Lower leg skin (tissue), 4 donors: ENCODE data around the gene WNK4. TPM values are rescaled to one million over a fixed set of nuclear protein-coding genes. Genes with fewer than 3 reads are reported as not detected.

Source experiments
- DNase-seq, 2 donors: peaks; one replicate each; pipeline ENCODE4 v3.0.0-alpha.2; 2019; ENCODE audit warnings: low spot score in 2 of 2
- H3K4me3 ChIP-seq: fragments of 200-600 bp; sonication (generic); 2 replicates; pipeline ENCODE4 v1.5.1; 2017; ENCODE audit warnings: mild to moderate bottlenecking, low read depth; ENCODE audit not compliant: poor library complexity, severe bottlenecking
- POLR2A ChIP-seq, 2 donors: fragments of 450-650 bp; IDR thresholded peaks; one replicate each; pipeline ENCODE4 v1.6.1; 2016 to 2017; ENCODE audit warnings: antibody characterized with exemption in 2 of 2, mild to moderate bottlenecking in 1 of 2, moderate library complexity in 1 of 2
- WGBS, 2 donors: methylation state at CpG; one replicate each; pipeline ENCODE4 v1.1.5; 2018; 5-methylcytosine and 5-hydroxymethylcytosine counted together
- intact Hi-C: fragments of 100-400 bp; cut with DNase I; formaldehyde crosslinking; loops from one replicate; pipeline ENCODE4 v1.15.0; 2023; ENCODE audit warnings: low total_unique reads
- total RNA-seq, 4 donors: library from RNA; depleted of rRNA; stranded (reverse); fragments of >200 nt; gene quantifications; one replicate each; pipeline ENCODE4 v1.1.0, GENCODE V29; 2016
- TF ChIP-seq, protein P1 (sequence below), 3 donors: fragments of 450-650 bp; IDR thresholded peaks; one replicate each; pipeline ENCODE4 v1.5.1; 2016; ENCODE audit warnings: antibody characterized with exemption in 3 of 3, mild to moderate bottlenecking in 3 of 3, moderate library complexity in 2 of 3

WNK4 gene
- total RNA-seq, 4 donors from 2014 or later: 0.62 to 1.0 TPM; not detected in 2

DNA sequence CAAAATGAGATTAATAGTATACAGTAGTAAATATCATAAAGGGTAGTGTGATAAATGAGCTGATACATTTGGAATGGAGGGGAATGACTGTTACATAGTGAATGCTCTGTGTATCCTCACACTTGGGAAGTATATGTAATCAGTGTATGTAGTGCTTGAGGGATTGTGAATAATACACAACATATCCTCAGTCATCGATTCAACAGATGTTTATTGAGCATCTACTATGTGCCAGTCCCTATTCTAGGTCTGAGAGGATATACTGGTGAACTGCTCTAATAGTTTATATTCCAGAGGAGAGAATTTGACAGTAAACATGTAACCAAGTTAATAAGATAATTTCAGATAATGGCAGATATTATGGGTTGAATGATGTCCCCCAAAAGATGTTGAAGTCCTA lies 47.1 kb downstream of the WNK4 start:
- intact Hi-C loops: loop anchor here (10.0 kb wide), 1 partner anchor 103 kb away; no protein-coding TSS in a partner anchor
- H3K4me3 ChIP-seq: no peak overlapping the region
- WGBS, 2 donors: 88 to 90% methylated on average over 1 of the region's 1 CpG
- DNase-seq: no peak
- TF ChIP-seq POLR2A (IDR thresholded peaks at IDR 0.05): no peak
- TF ChIP-seq, protein P1, sequence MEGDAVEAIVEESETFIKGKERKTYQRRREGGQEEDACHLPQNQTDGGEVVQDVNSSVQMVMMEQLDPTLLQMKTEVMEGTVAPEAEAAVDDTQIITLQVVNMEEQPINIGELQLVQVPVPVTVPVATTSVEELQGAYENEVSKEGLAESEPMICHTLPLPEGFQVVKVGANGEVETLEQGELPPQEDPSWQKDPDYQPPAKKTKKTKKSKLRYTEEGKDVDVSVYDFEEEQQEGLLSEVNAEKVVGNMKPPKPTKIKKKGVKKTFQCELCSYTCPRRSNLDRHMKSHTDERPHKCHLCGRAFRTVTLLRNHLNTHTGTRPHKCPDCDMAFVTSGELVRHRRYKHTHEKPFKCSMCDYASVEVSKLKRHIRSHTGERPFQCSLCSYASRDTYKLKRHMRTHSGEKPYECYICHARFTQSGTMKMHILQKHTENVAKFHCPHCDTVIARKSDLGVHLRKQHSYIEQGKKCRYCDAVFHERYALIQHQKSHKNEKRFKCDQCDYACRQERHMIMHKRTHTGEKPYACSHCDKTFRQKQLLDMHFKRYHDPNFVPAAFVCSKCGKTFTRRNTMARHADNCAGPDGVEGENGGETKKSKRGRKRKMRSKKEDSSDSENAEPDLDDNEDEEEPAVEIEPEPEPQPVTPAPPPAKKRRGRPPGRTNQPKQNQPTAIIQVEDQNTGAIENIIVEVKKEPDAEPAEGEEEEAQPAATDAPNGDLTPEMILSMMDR (IDR thresholded peaks at IDR 0.05): no peak

DNA sequence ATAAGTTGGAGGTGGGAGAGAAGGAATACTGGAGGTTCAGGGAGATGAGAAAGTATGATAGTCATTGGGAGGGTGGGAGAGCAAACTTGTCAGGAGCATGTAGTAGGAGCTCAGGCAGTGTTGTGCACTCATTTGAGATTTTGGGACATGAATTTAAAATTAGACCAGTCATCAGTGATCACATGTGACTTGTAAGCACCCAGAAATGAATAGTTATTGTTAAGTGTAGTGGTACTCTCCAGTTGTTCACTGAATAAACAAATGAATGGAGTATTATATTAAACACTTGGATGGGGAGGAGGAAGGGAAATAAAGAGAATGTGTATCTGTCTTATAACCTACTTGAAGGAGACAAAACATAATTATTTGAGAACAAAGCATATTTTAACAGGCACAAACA lies 50.6 kb downstream of the WNK4 start:
- TF ChIP-seq, protein P1 (IDR thresholded peaks at IDR 0.05): no peak
- no peak for TF ChIP-seq POLR2A (IDR thresholded peaks at IDR 0.05)
- H3K4me3 ChIP-seq: no peak overlapping the region
- no peak for DNase-seq
- intact Hi-C loops: no loop called here

DNA sequence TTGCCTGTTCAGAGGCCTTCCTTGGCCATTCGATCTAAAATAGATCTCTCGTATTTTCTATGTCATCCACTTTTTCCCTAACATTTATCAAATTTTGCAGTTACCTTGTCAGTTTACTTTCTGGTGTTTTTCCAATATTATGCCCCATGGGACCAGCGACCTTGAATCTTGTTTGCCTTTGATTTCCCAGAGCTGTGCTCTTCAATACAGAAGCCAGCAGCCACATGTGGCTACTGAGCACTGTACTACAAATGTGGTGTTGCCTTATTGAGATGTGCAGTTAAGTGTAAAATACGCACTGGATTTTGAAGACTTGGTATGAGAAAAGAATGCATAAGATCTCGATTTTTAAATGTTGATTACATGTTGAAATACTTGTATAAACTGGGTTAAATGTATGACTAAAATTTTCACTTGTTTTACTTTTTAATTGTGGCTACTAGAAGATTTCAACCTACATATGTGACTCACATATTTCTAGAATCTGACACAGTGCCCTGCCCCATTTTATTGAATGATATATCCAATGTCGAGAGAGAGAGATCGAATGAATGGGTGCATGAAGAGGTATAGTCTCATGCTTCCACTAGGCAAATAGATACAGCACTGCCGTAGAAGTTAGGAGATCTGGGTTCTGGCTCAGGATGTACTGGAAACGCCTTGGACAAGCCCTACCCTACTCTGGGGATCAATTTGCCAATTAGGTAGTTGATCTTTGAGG lies 52.0 kb downstream of the WNK4 start:
- whole genome bisulfite sequencing, 2 donors: 52 to 53% methylated on average over 9 of the region's 9 CpGs
- TF ChIP-seq, protein P1 (IDR thresholded peaks at IDR 0.05): no peak
- TF ChIP-seq POLR2A (IDR thresholded peaks at IDR 0.05): no peak
- H3K4me3 ChIP-seq: peak overlapping the region; percentile 69
- intact Hi-C loops: no loop called here
- no peak for DNase-seq

DNA sequence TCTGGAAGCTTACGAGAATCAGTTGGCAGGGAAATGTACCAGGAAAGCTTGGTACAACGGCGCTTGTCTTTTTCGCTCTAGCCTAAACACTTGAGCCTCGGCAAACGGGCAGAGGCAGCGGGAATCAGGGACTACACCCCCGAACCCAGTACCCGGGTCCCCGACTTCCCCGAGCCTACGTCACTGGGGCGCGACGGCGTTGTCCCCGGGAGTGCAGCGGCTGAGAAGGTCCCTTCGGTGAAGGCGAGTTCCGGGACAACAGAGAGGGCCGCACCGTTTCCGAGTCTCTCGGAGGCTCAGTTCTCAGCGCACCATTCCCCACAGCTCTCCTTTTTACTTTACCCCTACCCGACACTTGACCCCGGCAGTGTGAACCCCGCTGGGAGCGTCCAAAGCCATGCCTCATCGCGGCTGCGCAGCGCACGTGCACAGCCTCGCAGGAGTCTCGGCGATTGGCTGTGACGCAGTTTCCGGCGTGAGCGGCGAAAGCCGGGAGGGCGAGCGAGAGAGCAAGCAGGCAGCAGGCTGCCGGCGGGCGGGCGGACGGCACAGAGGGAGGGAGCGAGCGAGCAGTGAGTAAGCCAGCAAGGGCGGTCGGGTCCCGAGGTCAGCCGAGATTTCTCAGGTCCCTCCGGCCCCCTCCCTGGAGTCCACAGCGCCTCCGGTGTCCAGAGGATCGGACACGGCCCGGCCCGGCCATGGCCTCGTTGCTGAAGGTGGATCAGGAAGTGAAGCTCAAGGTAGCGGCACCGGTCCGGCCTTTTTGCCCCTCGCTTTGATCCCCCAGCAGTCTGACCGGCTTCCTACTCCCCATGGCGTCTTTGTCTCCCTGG lies 52.7 kb downstream of the WNK4 start, which contains the start of gene PSME3:
Gene PSME3, plus strand, starts transcription at position 464 of the 833 bp plus-strand sequence. Its CDS starts 235 bp downstream, at position 699.
- peak within 1 kb of the TSS; percentile 69 for H3K4me3 ChIP-seq
- WGBS, 2 donors: 0 to 1% methylated on average over 42 to 57 of the region's 71 CpGs

DNA sequence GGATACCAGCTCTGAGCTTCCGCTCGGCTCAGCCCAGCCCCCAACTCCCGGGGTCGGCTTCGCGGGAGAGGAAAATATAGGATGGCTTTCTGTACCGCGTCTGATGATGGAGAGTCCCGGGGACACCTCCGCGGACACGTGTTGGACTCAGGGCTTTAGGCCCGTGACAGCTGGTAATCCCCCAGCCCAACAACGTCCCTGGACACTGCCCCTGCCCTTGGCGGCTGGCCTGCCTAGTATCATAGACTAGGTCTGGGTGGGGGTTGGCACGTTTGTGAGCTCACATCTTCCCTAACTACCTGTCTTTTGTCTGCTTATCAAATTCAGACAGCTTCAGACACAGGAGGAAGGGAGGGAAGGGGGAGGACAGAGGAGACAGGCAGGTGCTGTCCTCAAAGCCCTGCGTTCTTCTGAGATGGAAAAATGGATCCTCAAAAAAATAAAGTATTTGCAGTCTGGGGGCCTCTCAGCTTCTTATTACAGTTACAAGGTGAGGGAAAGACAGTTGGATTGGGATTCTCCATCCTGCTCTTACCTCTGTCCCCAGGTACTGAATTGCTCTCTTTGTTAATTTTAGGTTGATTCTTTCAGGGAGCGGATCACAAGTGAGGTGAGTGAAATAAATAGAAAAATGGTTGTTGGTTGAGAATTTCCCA lies 53.5 kb downstream of the WNK4 start:
- DNase-seq: no peak
- intact Hi-C loops: no loop called here
- no peak for TF ChIP-seq POLR2A (IDR thresholded peaks at IDR 0.05)
- TF ChIP-seq, protein P1 (IDR thresholded peaks at IDR 0.05): no peak
- 6 to 8% methylated on average over 12 to 18 of the region's 18 CpGs for WGBS, 2 donors
- peak overlapping the region; percentile 69 for H3K4me3 ChIP-seq

More for the DNA sequence above, 52.7 kb downstream of the WNK4 start, which contains the start of gene PSME3:
- TF ChIP-seq, protein P1 (IDR thresholded peaks at IDR 0.05): no peak
- TF ChIP-seq POLR2A (IDR thresholded peaks at IDR 0.05): peak in 1 of 2 donors; percentile 15
- intact Hi-C loops: no loop called here
- DNase-seq: peak; percentile 82 to 97
